Liver (tissue), 9 donors: ENCODE data around the gene FAM53B. TPM values are rescaled to one million over a fixed set of nuclear protein-coding genes. Genes with fewer than 3 reads are reported as not detected.
A peak's percentile ranks its signal among the peaks of the same experiment; 100 is the strongest.

Experiments
- DNase-seq: peaks from one replicate; pipeline ENCODE4 v3.0.0-alpha.2; 2017; ENCODE audit warnings: low spot score
- H3K27ac ChIP-seq, 2 donors: one replicate each; pipeline ENCODE4 v1.7.0; 2013; ENCODE audit warnings: inconsistent platforms in 2 of 2, low read length in 2 of 2, control low read depth in 1 of 2, low read depth in 1 of 2, mild to moderate bottlenecking in 1 of 2
- H3K27me3 ChIP-seq, 4 donors: one replicate each; pipeline versions ENCODE4 v1.6.1 to v1.7.0; 2013; ENCODE audit warnings: low read length in 3 of 4, inconsistent platforms in 1 of 4, mild to moderate bottlenecking in 1 of 4, moderate library complexity in 1 of 4; ENCODE audit not compliant: control insufficient read depth in 4 of 4, insufficient read depth in 4 of 4
- H3K36me3 ChIP-seq, 4 donors: one replicate each; pipeline versions ENCODE4 v1.6.1 to v1.7.0; 2013; ENCODE audit warnings: low read length in 3 of 4, mild to moderate bottlenecking in 3 of 4, low read depth in 1 of 4, moderate library complexity in 1 of 4; ENCODE audit not compliant: control insufficient read depth in 4 of 4, insufficient read depth in 3 of 4
- H3K4me1 ChIP-seq, 4 donors: one replicate each; pipeline versions ENCODE4 v1.6.1 to v1.7.0; 2013; ENCODE audit warnings: low read length in 3 of 4, mild to moderate bottlenecking in 3 of 4, moderate library complexity in 1 of 4; ENCODE audit not compliant: control insufficient read depth in 4 of 4, insufficient read depth in 4 of 4
- H3K4me3 ChIP-seq, 3 donors: one replicate each; pipeline versions ENCODE4 v1.6.1 to v1.7.0; 2013; ENCODE audit warnings: low read length in 3 of 3, control low read depth in 1 of 3, low read depth in 1 of 3, mild to moderate bottlenecking in 1 of 3
- H3K9ac ChIP-seq, 2 donors: one replicate each; pipeline ENCODE4 v1.7.0; 2013; ENCODE audit warnings: low read length in 2 of 2, mild to moderate bottlenecking in 2 of 2, moderate library complexity in 2 of 2, control low read depth in 1 of 2, low read depth in 1 of 2
- H3K9me3 ChIP-seq, 4 donors: one replicate each; pipeline versions ENCODE4 v1.6.1 to v1.7.0; 2013; ENCODE audit warnings: low read length in 3 of 4; ENCODE audit not compliant: control insufficient read depth in 4 of 4
- ATF3 ChIP-seq: IDR thresholded peaks from 2 replicates; pipeline ENCODE4 v1.6.1; 2016; ENCODE audit warnings: antibody characterized with exemption
- EGR1 ChIP-seq, 2 donors: IDR thresholded peaks; 2 replicates each; pipeline ENCODE4 v1.6.1; 2016 to 2018; ENCODE audit warnings: antibody characterized with exemption in 2 of 2, low read depth in 2 of 2
- FOXA1 ChIP-seq: IDR thresholded peaks from 2 replicates; pipeline ENCODE4 v1.6.1; 2016; ENCODE audit warnings: antibody characterized with exemption
- FOXA2 ChIP-seq: IDR thresholded peaks from 2 replicates; pipeline ENCODE4 v1.6.1; 2016; ENCODE audit warnings: antibody characterized with exemption
- GABPA ChIP-seq, 2 donors: IDR thresholded peaks in 1 of 2; conservative IDR thresholded peaks in 1 of 2; 2 replicates each; pipeline ENCODE4 v1.6.1; 2016; ENCODE audit warnings: antibody characterized with exemption in 2 of 2, mild to moderate bottlenecking in 1 of 2, moderate library complexity in 1 of 2
- HNF4A ChIP-seq, 2 donors: conservative IDR thresholded peaks; 2 replicates each; pipeline ENCODE4 v1.6.1; 2016; ENCODE audit warnings: antibody characterized with exemption in 2 of 2, mild to moderate bottlenecking in 2 of 2
- HNF4G ChIP-seq: IDR thresholded peaks from 2 replicates; pipeline ENCODE4 v1.6.1; 2016; ENCODE audit warnings: antibody characterized with exemption
- JUND ChIP-seq, 2 donors: IDR thresholded peaks; 2 replicates each; pipeline ENCODE4 v1.6.1; 2016; ENCODE audit warnings: antibody characterized with exemption in 2 of 2
- NR2F2 ChIP-seq: IDR thresholded peaks from 2 replicates; pipeline ENCODE4 v1.6.1; 2016; ENCODE audit warnings: antibody characterized with exemption
- RAD21 ChIP-seq, 2 donors: IDR thresholded peaks; 2 replicates each; pipeline ENCODE4 v1.6.1; 2016; ENCODE audit warnings: antibody characterized with exemption in 2 of 2, mild to moderate bottlenecking in 2 of 2
- RXRA ChIP-seq, 2 donors: IDR thresholded peaks; 2 replicates each; pipeline ENCODE4 v1.6.1; 2017 to 2018; ENCODE audit warnings: antibody characterized with exemption in 2 of 2, mild to moderate bottlenecking in 1 of 2
- SP1 ChIP-seq: IDR thresholded peaks from 2 replicates; pipeline ENCODE4 v1.6.1; 2018; ENCODE audit warnings: antibody characterized with exemption, mild to moderate bottlenecking
- TAF1 ChIP-seq: conservative IDR thresholded peaks from 2 replicates; pipeline ENCODE4 v1.6.1; 2016; ENCODE audit warnings: antibody characterized with exemption, mild to moderate bottlenecking
- YY1 ChIP-seq: IDR thresholded peaks from 2 replicates; pipeline ENCODE4 v1.6.1; 2016; ENCODE audit warnings: antibody characterized with exemption, mild to moderate bottlenecking
- ZBTB33 ChIP-seq: IDR thresholded peaks from 2 replicates; pipeline ENCODE4 v1.6.1; 2016; ENCODE audit warnings: antibody characterized with exemption
- WGBS: extraction: QIAGEN DNeasy Blood & Tissue Kit; methylation state at CpG from one replicate; pipeline ENCODE4 v1.1.7; 2013; 5-methylcytosine and 5-hydroxymethylcytosine counted together
- polyA plus RNA-seq, 2 donors: library from polyadenylated mRNA; stranded (reverse) in 1 of 2; unstranded in 1 of 2; fragments of 200-250 nt in 1 of 2; fragments of >200 nt in 1 of 2; fragmentation: Nextera tagmentation in 1 of 2; extraction: Ambion mirVana in 1 of 2; gene quantifications; one replicate each; pipeline versions ENCODE4 v1.2.1 to v1.2.3, GENCODE V29; 2013 to 2015
- total RNA-seq, 2 donors: library from RNA; depleted of rRNA; stranded (reverse); fragments of >200 nt; gene quantifications; one replicate each; pipeline ENCODE4 v1.2.3, GENCODE V29; 2014
- TF ChIP-seq, protein P1 (sequence below): fragments of 150-350 bp; IDR thresholded peaks from 2 replicates; pipeline ENCODE4 v1.5.1; 2017; ENCODE audit warnings: improper control_type of control experiment, low read depth, low read length; ENCODE audit not compliant: missing input control
- TF ChIP-seq, protein P2 (sequence below): IDR thresholded peaks from 2 replicates; pipeline ENCODE4 v1.6.1; 2016; ENCODE audit warnings: antibody characterized with exemption
- TF ChIP-seq, protein P3 (sequence below): IDR thresholded peaks from 2 replicates; pipeline ENCODE4 v1.6.1; 2016; ENCODE audit warnings: antibody characterized with exemption, mild to moderate bottlenecking
- donor health status: healthy.
- donor health status: healthy.
- donor health status: healthy.
- donor health status: healthy.
- donor health status: healthy.

The FAM53B gene
- total and polyA plus RNA-seq, 4 donors: 1.1 to 24.0 (median 6.3) TPM

- TF ChIP-seq ZBTB33: no peak
These were observed 42.1 kb downstream of the FAM53B start (continued) for GRCh38 chr10:124701881-124702656.

- Histone ChIP-seq H3K9ac (no peak overlapping the region), H3K4me1 (peaks cover 25 to 66% (median 40%) of the 10 kb centered on the region in 4 donors), H3K9me3 (no peaks in the 10 kb centered on the region), H3K27ac (peak overlapping the region; percentile 57 to 75), H3K4me3 (no peak overlapping the region), H3K27me3 (no peaks in the 10 kb centered on the region), H3K36me3 (peaks cover 0 to 6% (median 1%) of the 10 kb centered on the region in 4 donors)
- no peak for TF ChIP-seq HNF4A (conservative IDR thresholded peaks at IDR 0.05)
- TF ChIP-seq ZBTB33: no peak
- TF ChIP-seq, protein P1, sequence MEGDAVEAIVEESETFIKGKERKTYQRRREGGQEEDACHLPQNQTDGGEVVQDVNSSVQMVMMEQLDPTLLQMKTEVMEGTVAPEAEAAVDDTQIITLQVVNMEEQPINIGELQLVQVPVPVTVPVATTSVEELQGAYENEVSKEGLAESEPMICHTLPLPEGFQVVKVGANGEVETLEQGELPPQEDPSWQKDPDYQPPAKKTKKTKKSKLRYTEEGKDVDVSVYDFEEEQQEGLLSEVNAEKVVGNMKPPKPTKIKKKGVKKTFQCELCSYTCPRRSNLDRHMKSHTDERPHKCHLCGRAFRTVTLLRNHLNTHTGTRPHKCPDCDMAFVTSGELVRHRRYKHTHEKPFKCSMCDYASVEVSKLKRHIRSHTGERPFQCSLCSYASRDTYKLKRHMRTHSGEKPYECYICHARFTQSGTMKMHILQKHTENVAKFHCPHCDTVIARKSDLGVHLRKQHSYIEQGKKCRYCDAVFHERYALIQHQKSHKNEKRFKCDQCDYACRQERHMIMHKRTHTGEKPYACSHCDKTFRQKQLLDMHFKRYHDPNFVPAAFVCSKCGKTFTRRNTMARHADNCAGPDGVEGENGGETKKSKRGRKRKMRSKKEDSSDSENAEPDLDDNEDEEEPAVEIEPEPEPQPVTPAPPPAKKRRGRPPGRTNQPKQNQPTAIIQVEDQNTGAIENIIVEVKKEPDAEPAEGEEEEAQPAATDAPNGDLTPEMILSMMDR: no peak
- peak; percentile 97 for TF ChIP-seq NR2F2
- no peak for TF ChIP-seq HNF4G
- no peak for TF ChIP-seq JUND (IDR thresholded peaks at IDR 0.05)
- TF ChIP-seq YY1: no peak
- TF ChIP-seq RAD21 (IDR thresholded peaks at IDR 0.05): peak; percentile 13 to 51
- TF ChIP-seq TAF1: no peak
- no peak for TF ChIP-seq FOXA1
- peak; percentile 27 to 47 for TF ChIP-seq RXRA (IDR thresholded peaks at IDR 0.05)
- no peak for TF ChIP-seq FOXA2
- TF ChIP-seq GABPA (IDR thresholded peaks at IDR 0.05 in 1 of 2, conservative IDR thresholded peaks at IDR 0.05 in 1 of 2): no peak
- peak; percentile 43 for TF ChIP-seq SP1
- TF ChIP-seq, protein P2, sequence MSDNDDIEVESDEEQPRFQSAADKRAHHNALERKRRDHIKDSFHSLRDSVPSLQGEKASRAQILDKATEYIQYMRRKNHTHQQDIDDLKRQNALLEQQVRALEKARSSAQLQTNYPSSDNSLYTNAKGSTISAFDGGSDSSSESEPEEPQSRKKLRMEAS: no peak
- no peak for TF ChIP-seq ATF3
- peak in 1 of 2 donors; percentile 31 for TF ChIP-seq EGR1 (IDR thresholded peaks at IDR 0.05; ENCODE audit: low read depth in 2 of 2)
- TF ChIP-seq, protein P3, sequence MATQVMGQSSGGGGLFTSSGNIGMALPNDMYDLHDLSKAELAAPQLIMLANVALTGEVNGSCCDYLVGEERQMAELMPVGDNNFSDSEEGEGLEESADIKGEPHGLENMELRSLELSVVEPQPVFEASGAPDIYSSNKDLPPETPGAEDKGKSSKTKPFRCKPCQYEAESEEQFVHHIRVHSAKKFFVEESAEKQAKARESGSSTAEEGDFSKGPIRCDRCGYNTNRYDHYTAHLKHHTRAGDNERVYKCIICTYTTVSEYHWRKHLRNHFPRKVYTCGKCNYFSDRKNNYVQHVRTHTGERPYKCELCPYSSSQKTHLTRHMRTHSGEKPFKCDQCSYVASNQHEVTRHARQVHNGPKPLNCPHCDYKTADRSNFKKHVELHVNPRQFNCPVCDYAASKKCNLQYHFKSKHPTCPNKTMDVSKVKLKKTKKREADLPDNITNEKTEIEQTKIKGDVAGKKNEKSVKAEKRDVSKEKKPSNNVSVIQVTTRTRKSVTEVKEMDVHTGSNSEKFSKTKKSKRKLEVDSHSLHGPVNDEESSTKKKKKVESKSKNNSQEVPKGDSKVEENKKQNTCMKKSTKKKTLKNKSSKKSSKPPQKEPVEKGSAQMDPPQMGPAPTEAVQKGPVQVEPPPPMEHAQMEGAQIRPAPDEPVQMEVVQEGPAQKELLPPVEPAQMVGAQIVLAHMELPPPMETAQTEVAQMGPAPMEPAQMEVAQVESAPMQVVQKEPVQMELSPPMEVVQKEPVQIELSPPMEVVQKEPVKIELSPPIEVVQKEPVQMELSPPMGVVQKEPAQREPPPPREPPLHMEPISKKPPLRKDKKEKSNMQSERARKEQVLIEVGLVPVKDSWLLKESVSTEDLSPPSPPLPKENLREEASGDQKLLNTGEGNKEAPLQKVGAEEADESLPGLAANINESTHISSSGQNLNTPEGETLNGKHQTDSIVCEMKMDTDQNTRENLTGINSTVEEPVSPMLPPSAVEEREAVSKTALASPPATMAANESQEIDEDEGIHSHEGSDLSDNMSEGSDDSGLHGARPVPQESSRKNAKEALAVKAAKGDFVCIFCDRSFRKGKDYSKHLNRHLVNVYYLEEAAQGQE: no peak
- 47% methylated on average over 6 of the region's 6 CpGs for WGBS
- no peak for DNase-seq
These were observed 42.7 kb downstream of the FAM53B start for GRCh38 chr10:124701435-124701834.
